A549 (cell line): ENCODE data around the gene COG5. TPM values are rescaled to one million over a fixed set of nuclear protein-coding genes. Genes with fewer than 3 reads are reported as not detected.

ENCODE experiments used
- ATAC-seq, 2 experiments: fragments of 200-7000 bp in 1 of 2; fragments of >200 bp in 1 of 2; cut with Nextera tagmentation in 1 of 2; cut with Tn5 transposase in 1 of 2; 3 replicates each; pipeline versions ENCODE4 v1.8.0 to v1.9.1; 2018 to 2020; ENCODE audit warnings: mild to moderate bottlenecking in 1 of 2, moderate library complexity in 1 of 2
- CTCF ChIA-PET: fragments of 300-600 bp; sonication (Branson Sonifier 250); formaldehyde crosslinking; extraction: SDS; loops from one replicate; lab custom pipeline; 2021; ENCODE audit warnings: antibody characterized with exemption, inconsistent platforms; lab: Yijun Ruan, JAX
- POLR2A ChIA-PET: fragments of 350-600 bp; formaldehyde crosslinking; extraction: SDS; loops from one replicate; lab custom pipeline; 2021; ENCODE audit warnings: antibody characterized with exemption, inconsistent platforms; lab: Yijun Ruan, JAX
- DNase-seq, 2 experiments: peaks; one replicate each; pipeline versions ENCODE4 v3.0.0 to v3.0.0-alpha.2; 2011 to 2016; ENCODE audit warnings: low read depth in 1 of 2, low spot score in 1 of 2
- FAIRE-seq: peaks from 2 replicates; lab custom pipeline; 2011; peaks lifted over from hg19 to GRCh38; lab: Jason Lieb, UNC
- H3K27ac ChIP-seq, 2 experiments: fragments of >200 bp; sonication (Bioruptor Twin); formaldehyde crosslinking; 3 replicates each; pipeline ENCODE4 v1.5.1; 2016 to 2017
- H3K4me1 ChIP-seq: fragments of >200 bp; sonication (Bioruptor Twin); formaldehyde crosslinking; 3 replicates; pipeline ENCODE4 v1.6.1; 2016
- H3K4me2 ChIP-seq: fragments of >200 bp; sonication (Bioruptor Twin); formaldehyde crosslinking; 3 replicates; pipeline ENCODE4 v1.6.1; 2016
- H3K4me3 ChIP-seq: fragments of >200 bp; sonication (Bioruptor Twin); formaldehyde crosslinking; 3 replicates; pipeline ENCODE4 v1.5.1; 2016
- H3K9me3 ChIP-seq: fragments of >200 bp; sonication (Bioruptor Twin); formaldehyde crosslinking; 3 replicates; pipeline ENCODE4 v1.6.1; 2016
- CBX2 ChIP-seq: fragments of 200-600 bp; sonication (generic); IDR thresholded peaks from 2 replicates; pipeline ENCODE4 v1.6.1; 2016; ENCODE audit warnings: low read depth, mild to moderate bottlenecking, borderline replicate concordance
- CHD4 ChIP-seq: fragments of 200-600 bp; sonication (generic); IDR thresholded peaks from 2 replicates; pipeline ENCODE4 v1.6.1; 2016; ENCODE audit warnings: antibody characterized with exemption, mild to moderate bottlenecking, borderline replicate concordance
- CTCF ChIP-seq: fragments of >200 bp; sonication (Bioruptor Twin); formaldehyde crosslinking; IDR thresholded peaks from 3 replicates; pipeline ENCODE4 v1.5.1; 2016
- FOSB ChIP-seq: fragments of 250-450 bp; sonication (Bioruptor Pico); IDR thresholded peaks from 2 replicates; pipeline ENCODE4 v1.5.0; 2020; ENCODE audit warnings: mild to moderate bottlenecking, moderate library complexity
- HMGXB4 ChIP-seq: fragments of 250-450 bp; sonication (Bioruptor Pico); IDR thresholded peaks from 2 replicates; pipeline ENCODE4 v1.5.0; 2021; ENCODE audit warnings: mild to moderate bottlenecking, moderate library complexity, borderline replicate concordance
- HOXB5 ChIP-seq: fragments of 250-450 bp; sonication (Bioruptor Pico); IDR thresholded peaks from 2 replicates; pipeline ENCODE4 v1.5.0; 2020; ENCODE audit warnings: mild to moderate bottlenecking, moderate library complexity
- JUNB ChIP-seq: fragments of >200 bp; sonication (Bioruptor Twin); formaldehyde crosslinking; IDR thresholded peaks from 2 replicates; pipeline ENCODE4 v1.6.1; 2016
- KDM1A ChIP-seq: fragments of 200-600 bp; sonication (generic); IDR thresholded peaks from 2 replicates; pipeline ENCODE4 v1.6.1; 2016; ENCODE audit warnings: low read depth, mild to moderate bottlenecking
- MAZ ChIP-seq: fragments of 150-350 bp; IDR thresholded peaks from 2 replicates; pipeline ENCODE4 v1.6.1; 2014; ENCODE audit warnings: antibody characterized with exemption, low read depth, low read length, borderline replicate concordance
- MYC ChIP-seq: IDR thresholded peaks from 2 replicates; pipeline ENCODE4 v1.6.1; 2012; ENCODE audit warnings: mild to moderate bottlenecking, inconsistent platforms, low read length, improper control_type of control experiment, borderline replicate concordance
- NPAS2 ChIP-seq: fragments of 250-450 bp; sonication (Bioruptor Pico); IDR thresholded peaks from 2 replicates; pipeline ENCODE4 v1.8.0; 2022; ENCODE audit warnings: mild to moderate bottlenecking, moderate library complexity, borderline replicate concordance
- RAD21 ChIP-seq, 2 experiments: fragments of >200 bp in 1 of 2; sonication (Bioruptor Twin) in 1 of 2; formaldehyde crosslinking in 1 of 2; IDR thresholded peaks in 1 of 2; conservative IDR thresholded peaks in 1 of 2; 2 replicates in 1 of 2; 3 replicates in 1 of 2; pipeline ENCODE4 v1.6.1; 2012 to 2018; ENCODE audit warnings: inconsistent platforms in 1 of 2
- RCOR1 ChIP-seq: fragments of 150-350 bp; IDR thresholded peaks from 2 replicates; pipeline ENCODE4 v1.6.1; 2014; ENCODE audit warnings: antibody characterized with exemption, low read length, low read depth
- TFCP2L1 ChIP-seq: fragments of 250-450 bp; sonication (Bioruptor Pico); IDR thresholded peaks from 2 replicates; pipeline ENCODE4 v1.5.0; 2021; ENCODE audit warnings: mild to moderate bottlenecking
- TP53 ChIP-seq: fragments of 250-450 bp; sonication (Bioruptor Pico); IDR thresholded peaks from 2 replicates; pipeline ENCODE4 v1.5.0; 2021; ENCODE audit warnings: mild to moderate bottlenecking, moderate library complexity
- ZSCAN20 ChIP-seq: fragments of 250-450 bp; sonication (Bioruptor Pico); IDR thresholded peaks from 2 replicates; pipeline ENCODE4 v1.8.0; 2022; ENCODE audit warnings: mild to moderate bottlenecking, moderate library complexity
- WGBS: methylation state at CpG from one replicate; pipeline ENCODE4 v1.1.6; 2017; ENCODE audit errors: missing lambda C conversion rate; 5-methylcytosine and 5-hydroxymethylcytosine counted together
- polyA plus RNA-seq, 4 experiments: library from polyadenylated mRNA; depleted of rRNA in 3 of 4; stranded (reverse); fragments of >200 nt; fragmentation: RNase III in 1 of 4; extraction: RNeasy Plus Mini Kit Qiagen cat#74134 plus additional on column Dnase treatment in 1 of 4; gene quantifications; 2 replicates in 3 of 4; 3 replicates in 1 of 4; pipeline ENCODE4 v1.2.3, GENCODE V29; 2011 to 2017
- TF ChIP-seq, protein P1 (sequence below): IDR thresholded peaks from 2 replicates; pipeline ENCODE4 v1.6.1; 2012
- TF ChIP-seq, protein P2 (sequence below): fragments of >200 bp; sonication (Bioruptor Twin); formaldehyde crosslinking; IDR thresholded peaks from 2 replicates; pipeline ENCODE4 v1.6.1; 2016

Gene COG5
- polyA plus RNA-seq, 2 of the 4 experiments (the other 2 are of a cell fraction): 22.5 to 44.0 TPM

- TF ChIP-seq TP53 (peak; percentile 48; the same call in 1 of the 2 replicates), KDM1A (no peak), MYC (peak; percentile 62)
Measured at GRCh38 chr7:107579885-107580715, 16.4 kb upstream of the COG5 start, which contains the start of gene BCAP29 (continued).

GRCh38 chr7:107579554-107579884 is 15.8 kb upstream of the COG5 start:
- H3K27ac ChIP-seq: peak overlapping the region; percentile 96 to 98
- DNase-seq: peak in 1 of 2 experiments; percentile 60
- WGBS: under 1% methylated on average over 9 of the region's 9 CpGs
- no peak for TF ChIP-seq CHD4
- ATAC-seq: peak; percentile 73 to 75
- ChIA-PET POLR2A (interaction anchor here (0.6 to 1.7 kb wide), 4 partner anchors 15 to 511 kb away, joined by 3 to 16 read pairs (median 4); partner anchors contain the start of genes CBLL1, COG5 and DUS4L), CTCF (no interaction called here)
- peaks cover 12% of the 10 kb centered on the region; the same call in 2 of the 3 replicates for H3K4me1 ChIP-seq
- H3K4me2 ChIP-seq: peak overlapping the region; percentile 80
- peak overlapping the region; percentile 71 for H3K4me3 ChIP-seq
- no peaks in the 10 kb centered on the region for H3K9me3 ChIP-seq
- FAIRE-seq: no peak

- POLR2A ChIA-PET: interaction anchor here (1.4 kb wide), 1 partner anchor 9 kb away, joined by 3 read pairs; the partner anchor contains the start of genes COG5 and DUS4L
- DNase-seq: no peak
- no peak overlapping the region for H3K4me3 ChIP-seq
- FAIRE-seq: no peak
- ATAC-seq: no peak
- no peak overlapping the region for H3K27ac ChIP-seq
- CTCF ChIA-PET: interaction anchor here (1.1 kb wide), 1 partner anchor 10 kb away, joined by 6 read pairs; the partner anchor contains the start of genes COG5 and DUS4L
- WGBS: 75% methylated on average over 4 of the region's 4 CpGs
- H3K4me2 ChIP-seq: no peak overlapping the region
- no peak for TF ChIP-seq ZSCAN20 (CRISPR knock-in tag)
- TF ChIP-seq CBX2: no peak
- no peak for TF ChIP-seq JUNB
- TF ChIP-seq HMGXB4: no peak
- no peak for TF ChIP-seq TFCP2L1
- TF ChIP-seq RAD21 (conservative IDR thresholded peaks at IDR 0.05 in 1 of 2, IDR thresholded peaks at IDR 0.05 in 1 of 2): no peak
- TF ChIP-seq FOSB: no peak
- TF ChIP-seq, protein P1, sequence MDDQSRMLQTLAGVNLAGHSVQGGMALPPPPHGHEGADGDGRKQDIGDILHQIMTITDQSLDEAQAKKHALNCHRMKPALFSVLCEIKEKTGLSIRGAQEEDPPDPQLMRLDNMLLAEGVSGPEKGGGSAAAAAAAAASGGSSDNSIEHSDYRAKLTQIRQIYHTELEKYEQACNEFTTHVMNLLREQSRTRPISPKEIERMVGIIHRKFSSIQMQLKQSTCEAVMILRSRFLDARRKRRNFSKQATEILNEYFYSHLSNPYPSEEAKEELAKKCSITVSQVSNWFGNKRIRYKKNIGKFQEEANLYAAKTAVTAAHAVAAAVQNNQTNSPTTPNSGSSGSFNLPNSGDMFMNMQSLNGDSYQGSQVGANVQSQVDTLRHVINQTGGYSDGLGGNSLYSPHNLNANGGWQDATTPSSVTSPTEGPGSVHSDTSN: no peak
- TF ChIP-seq HOXB5 (CRISPR knock-in tag): no peak
- no peak for TF ChIP-seq NPAS2 (CRISPR knock-in tag)
- no peak for TF ChIP-seq RCOR1
- TF ChIP-seq MAZ: no peak
- TF ChIP-seq CTCF: no peak
- TF ChIP-seq, protein P2, sequence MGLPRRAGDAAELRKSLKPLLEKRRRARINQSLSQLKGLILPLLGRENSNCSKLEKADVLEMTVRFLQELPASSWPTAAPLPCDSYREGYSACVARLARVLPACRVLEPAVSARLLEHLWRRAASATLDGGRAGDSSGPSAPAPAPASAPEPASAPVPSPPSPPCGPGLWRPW: no peak
- H3K4me1 ChIP-seq: no peaks in the 10 kb centered on the region
- H3K9me3 ChIP-seq: no peaks in the 10 kb centered on the region
Measured at GRCh38 chr7:107573537-107573936, 9.8 kb upstream of the COG5 start.
